Immature natural killer cell (primary cell): ENCODE measurements around the gene HOXA9. TPM values are rescaled to one million over a fixed set of nuclear protein-coding genes. Genes with fewer than 3 reads are reported as not detected.

ENCODE experiments used
- DNase-seq, 3 donors: peaks; one replicate each; pipeline ENCODE4 v3.0.0; 2022; ENCODE audit warnings: mixed read lengths in 1 of 3
- H3K27ac Mint-ChIP-seq, 6 donors: one replicate each; pipeline ENCODE4 v1.8.0; 2020; ENCODE audit warnings: mixed read lengths in 6 of 6, mild to moderate bottlenecking in 5 of 6, inconsistent platforms in 4 of 6, moderate library complexity in 3 of 6
- H3K27me3 Mint-ChIP-seq, 3 donors: one replicate each; pipeline ENCODE4 v1.8.0; 2020 to 2021; ENCODE audit warnings: low read depth in 3 of 3, mild to moderate bottlenecking in 3 of 3, mixed read lengths in 3 of 3, moderate library complexity in 3 of 3, inconsistent platforms in 1 of 3
- H3K36me3 Mint-ChIP-seq, 3 donors: one replicate each; pipeline ENCODE4 v1.8.0; 2020; ENCODE audit warnings: mixed read lengths in 3 of 3, inconsistent platforms in 2 of 3, mild to moderate bottlenecking in 2 of 3
- H3K4me1 Mint-ChIP-seq, 2 donors: one replicate each; pipeline ENCODE4 v1.8.0; 2020; ENCODE audit warnings: inconsistent platforms in 2 of 2, mild to moderate bottlenecking in 2 of 2, mixed read lengths in 2 of 2, moderate library complexity in 1 of 2
- H3K4me3 Mint-ChIP-seq, 5 donors: one replicate each; pipeline ENCODE4 v1.8.0; 2020; ENCODE audit warnings: mild to moderate bottlenecking in 5 of 5, mixed read lengths in 5 of 5, inconsistent platforms in 3 of 5, moderate library complexity in 3 of 5
- H3K9me3 Mint-ChIP-seq, 6 donors: one replicate each; pipeline ENCODE4 v1.8.0; 2020; ENCODE audit warnings: mild to moderate bottlenecking in 6 of 6, mixed read lengths in 6 of 6, inconsistent platforms in 4 of 6, moderate library complexity in 3 of 6
- polyA plus RNA-seq, 3 donors: library from polyadenylated mRNA; unstranded; fragments of 300-500 nt; fragmentation: Illumina TruSeq; gene quantifications; one replicate each; pipeline ENCODE4 v1.2.3, GENCODE V29; 2021

HOXA9 gene
- polyA plus RNA-seq, 3 donors from 2014 or later = 1.6 to 3.1 (median 1.8) TPM

DNA sequence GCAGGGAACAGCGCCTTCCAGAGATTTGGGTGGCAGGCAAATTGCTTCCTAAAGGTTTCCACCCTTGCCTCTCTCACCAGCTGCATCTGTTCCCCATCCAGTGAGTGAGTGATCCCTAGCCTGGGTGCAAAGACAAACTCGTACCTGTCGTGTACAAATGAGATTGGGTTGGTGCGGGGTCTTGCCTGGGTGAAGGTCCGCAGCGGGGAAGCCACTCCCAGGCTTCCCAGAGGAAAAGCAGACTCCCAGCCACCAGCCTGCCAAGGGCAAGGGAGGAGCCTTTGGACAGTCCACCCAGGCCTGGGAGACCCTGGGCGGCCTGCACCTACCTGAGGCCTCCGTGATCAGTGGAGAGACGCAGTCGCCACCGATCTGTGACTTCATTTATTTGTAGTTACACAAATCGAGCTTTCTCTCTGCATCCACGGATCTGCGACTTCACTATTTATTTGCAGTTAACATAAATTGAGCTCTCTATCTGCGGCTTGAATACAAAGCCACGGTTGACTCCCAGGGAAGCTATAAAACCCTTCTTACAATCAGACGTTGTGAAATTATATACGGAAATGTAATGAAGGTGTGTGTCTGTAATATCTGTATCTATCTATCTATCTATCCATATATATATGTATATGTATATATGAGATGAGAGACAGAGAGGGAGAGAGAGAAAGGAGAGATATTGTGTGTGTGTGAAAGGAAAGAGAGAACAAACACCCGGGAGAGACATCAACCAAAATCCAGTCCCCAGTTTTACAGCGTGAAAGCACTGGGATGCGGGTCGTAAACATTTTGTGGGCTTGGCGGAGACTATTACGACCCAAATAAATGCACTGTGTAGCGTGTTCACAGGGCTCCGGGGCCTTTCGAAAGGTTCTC lies 5.8 kb downstream of the HOXA9 start:
- DNase-seq = no peak
- Mint-ChIP-seq H3K4me1 (peaks cover 32 to 61% of the 10 kb centered on the region in 2 donors), H3K9me3 (peaks cover 0 to 5% (median 0%) of the 10 kb centered on the region in 6 donors), H3K36me3 (no peaks in the 10 kb centered on the region), H3K27me3 (peaks cover 56 to 78% (median 67%) of the 10 kb centered on the region in 3 donors), H3K4me3 (peak overlapping the region; percentile 74 to 82 (median 81)), H3K27ac (no peak overlapping the region)

DNA sequence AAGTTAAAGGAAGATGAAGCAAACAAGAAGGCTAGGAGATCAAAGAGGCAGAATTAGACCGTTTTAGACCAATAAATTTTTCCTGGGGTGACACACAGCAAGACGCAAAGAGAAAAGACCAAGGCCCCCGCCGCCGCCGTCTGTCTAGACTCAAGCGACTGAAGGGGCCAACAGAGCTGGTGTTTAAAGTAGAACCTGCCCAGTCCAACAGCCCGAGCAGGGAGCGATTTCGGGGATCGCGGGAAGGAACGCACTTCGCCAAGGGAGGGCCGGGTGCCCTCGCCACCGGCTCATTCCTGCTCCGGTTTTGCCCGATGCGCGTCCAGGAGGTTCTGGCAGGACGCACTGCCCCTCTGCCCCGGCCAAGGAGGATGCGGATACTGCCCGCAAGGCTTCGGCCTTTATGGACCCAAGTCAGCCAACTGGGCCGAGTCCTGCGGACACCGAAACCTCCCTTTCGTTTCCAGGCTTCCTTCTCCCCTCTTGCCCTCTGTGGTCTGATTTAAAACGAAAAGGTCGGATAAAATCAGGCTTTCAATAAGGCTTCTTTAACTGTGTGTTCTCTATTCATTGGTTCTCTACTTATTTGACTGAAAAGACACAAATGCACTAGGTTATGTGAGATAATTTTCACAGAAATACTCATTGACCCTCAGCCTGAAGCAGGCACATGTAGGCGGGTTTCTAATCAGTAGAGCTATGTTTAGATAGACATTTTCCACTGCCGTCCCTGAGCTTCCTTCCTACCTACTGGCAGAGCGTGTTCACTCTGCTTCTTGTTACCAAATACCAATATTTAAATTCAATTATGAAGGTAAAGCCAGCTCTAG lies 6.7 kb downstream of the HOXA9 start:
- Mint-ChIP-seq H3K27me3 (peaks cover 50 to 78% (median 71%) of the 10 kb centered on the region in 3 donors), H3K4me1 (peaks cover 32 to 61% of the 10 kb centered on the region in 2 donors), H3K36me3 (no peaks in the 10 kb centered on the region), H3K9me3 (peaks cover 0 to 5% (median 0%) of the 10 kb centered on the region in 6 donors), H3K4me3 (peak overlapping the region in 4 of 5 donors; percentile 4 to 54 (median 8)), H3K27ac (peak overlapping the region in 1 of 6 donors; percentile 42)
- DNase-seq = no peak

DNA sequence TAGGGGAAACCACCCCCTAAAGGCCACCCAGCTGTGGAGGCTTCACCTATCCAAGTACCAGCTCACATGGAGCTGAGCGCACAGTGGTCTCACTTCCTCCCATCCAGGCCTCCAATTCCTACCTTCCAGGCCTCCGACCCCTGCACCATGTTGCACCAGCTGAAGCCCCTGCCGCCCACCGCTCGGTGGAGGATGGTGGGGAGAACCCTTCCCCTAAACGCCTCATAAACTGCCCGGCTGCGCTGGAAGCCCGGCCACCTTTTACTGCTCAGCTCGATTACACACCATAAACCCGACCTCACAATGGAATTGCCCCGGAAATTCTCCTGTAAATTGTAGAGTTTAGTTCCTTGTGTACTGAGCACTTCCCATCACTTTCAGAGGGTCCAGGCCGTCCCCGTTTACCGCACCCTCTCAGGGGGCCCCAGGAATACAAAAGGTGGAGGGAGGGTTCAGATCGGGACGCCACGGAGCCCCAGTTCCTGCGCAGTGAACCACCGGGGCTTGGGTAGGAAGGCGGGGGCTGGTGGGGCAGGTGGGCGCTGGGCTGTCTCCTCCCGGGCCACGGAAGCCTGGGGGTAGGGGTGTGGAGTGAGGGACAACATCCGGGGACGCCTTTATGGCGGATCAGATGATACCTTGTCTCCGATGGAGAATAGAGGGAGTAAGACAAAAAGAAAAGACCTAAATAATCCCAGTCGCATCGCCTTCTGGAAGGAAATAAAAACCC lies 7.5 kb downstream of the HOXA9 start:
- H3K4me1 Mint-ChIP-seq = peaks cover 32 to 57% of the 10 kb centered on the region in 2 donors
- DNase-seq = no peak

DNA sequence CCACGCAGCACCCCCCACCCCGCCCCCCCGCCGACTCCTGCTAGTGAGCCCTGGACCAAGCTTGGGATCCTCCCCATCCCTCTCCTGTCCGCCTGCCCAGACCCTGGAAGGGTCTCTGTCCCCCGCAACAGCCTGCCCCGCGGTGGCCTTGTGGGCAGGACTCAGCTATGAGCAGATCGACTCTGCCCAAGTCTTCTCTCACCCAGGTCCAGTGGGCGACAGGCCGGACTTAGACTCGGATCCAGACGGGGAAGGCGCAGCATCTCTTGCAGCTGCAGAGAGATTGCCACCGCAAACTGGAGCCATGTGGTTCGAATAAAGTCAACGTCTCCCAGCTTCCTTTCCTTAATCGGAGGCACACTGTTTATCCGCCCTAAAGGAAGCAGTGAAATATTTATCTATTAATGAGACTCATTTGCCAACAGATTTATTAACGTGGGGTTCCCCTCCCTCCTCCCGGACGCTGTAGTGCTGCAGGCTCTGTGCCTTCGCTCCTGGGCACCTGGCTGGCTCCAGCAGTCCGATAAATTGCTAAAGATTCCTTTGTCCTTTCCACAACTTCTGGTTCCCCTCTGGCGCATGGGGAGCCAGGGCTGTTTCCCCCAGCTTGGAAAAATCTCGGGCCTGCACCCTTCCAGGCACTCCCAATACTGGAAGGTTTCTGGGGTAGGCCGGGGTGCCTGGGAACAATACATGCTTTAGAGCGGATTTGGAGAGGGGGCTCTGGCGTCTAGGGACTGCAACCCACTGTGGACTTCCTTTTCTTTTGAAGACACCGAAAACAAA lies 8.2 kb downstream of the HOXA9 start:
- H3K36me3 Mint-ChIP-seq = no peaks in the 10 kb centered on the region
- no peak for DNase-seq
- peaks cover 57 to 75% (median 73%) of the 10 kb centered on the region in 3 donors for H3K27me3 Mint-ChIP-seq
- H3K4me1 Mint-ChIP-seq = peaks cover 37 to 59% of the 10 kb centered on the region in 2 donors
- no peak overlapping the region for H3K27ac Mint-ChIP-seq
- H3K4me3 Mint-ChIP-seq = peak overlapping the region in 4 of 5 donors; percentile 14 to 44 (median 40)
- H3K9me3 Mint-ChIP-seq = peaks cover 0 to 3% (median 0%) of the 10 kb centered on the region in 6 donors

More for the DNA sequence above, 7.5 kb downstream of the HOXA9 start:
- Mint-ChIP-seq H3K4me3 (peak overlapping the region in 4 of 5 donors; percentile 4 to 54 (median 19)), H3K9me3 (peaks cover 0 to 3% (median 0%) of the 10 kb centered on the region in 6 donors), H3K36me3 (no peaks in the 10 kb centered on the region), H3K27ac (no peak overlapping the region), H3K27me3 (peaks cover 54 to 74% (median 74%) of the 10 kb centered on the region in 3 donors)

DNA sequence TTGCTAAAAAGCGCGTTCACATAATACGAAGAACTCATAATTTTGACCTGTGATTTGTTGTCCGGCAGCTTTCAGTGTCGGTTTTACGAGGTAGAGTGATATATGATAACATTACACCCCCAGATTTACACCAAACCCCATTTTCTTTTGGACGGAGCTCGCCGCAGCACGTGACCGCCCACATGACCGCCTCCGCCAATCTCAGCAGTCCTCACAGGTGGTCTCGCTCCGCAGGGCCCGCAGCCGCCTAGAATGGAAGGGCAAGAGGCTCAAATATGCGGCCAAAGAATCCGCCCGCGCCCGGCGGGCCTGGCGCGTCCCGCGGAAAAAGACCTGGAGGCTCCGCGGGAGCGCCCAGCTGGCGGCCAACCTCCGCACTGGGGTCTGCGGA lies 8.8 kb downstream of the HOXA9 start, which contains the start of gene HOXA7:
Gene HOXA7 (minus strand): TSS at position 168 of the 391 bp plus-strand sequence. CDS start 130 bp downstream, at position 38.
- Mint-ChIP-seq H3K4me1 (peaks cover 43 to 65% of the 10 kb centered on the region in 2 donors), H3K27me3 (peaks cover 57 to 79% (median 79%) of the 10 kb centered on the region in 3 donors), H3K4me3 (peak within 1 kb of the TSS; percentile 72 to 85 (median 77)), H3K36me3 (no peaks in the 10 kb centered on the region), H3K9me3 (peaks cover 0 to 3% (median 0%) of the 10 kb centered on the region in 6 donors), H3K27ac (peak within 1 kb of the TSS in 5 of 6 donors; percentile 4 to 72 (median 57))
- peak; percentile 37 to 49 (median 39) for DNase-seq

DNA sequence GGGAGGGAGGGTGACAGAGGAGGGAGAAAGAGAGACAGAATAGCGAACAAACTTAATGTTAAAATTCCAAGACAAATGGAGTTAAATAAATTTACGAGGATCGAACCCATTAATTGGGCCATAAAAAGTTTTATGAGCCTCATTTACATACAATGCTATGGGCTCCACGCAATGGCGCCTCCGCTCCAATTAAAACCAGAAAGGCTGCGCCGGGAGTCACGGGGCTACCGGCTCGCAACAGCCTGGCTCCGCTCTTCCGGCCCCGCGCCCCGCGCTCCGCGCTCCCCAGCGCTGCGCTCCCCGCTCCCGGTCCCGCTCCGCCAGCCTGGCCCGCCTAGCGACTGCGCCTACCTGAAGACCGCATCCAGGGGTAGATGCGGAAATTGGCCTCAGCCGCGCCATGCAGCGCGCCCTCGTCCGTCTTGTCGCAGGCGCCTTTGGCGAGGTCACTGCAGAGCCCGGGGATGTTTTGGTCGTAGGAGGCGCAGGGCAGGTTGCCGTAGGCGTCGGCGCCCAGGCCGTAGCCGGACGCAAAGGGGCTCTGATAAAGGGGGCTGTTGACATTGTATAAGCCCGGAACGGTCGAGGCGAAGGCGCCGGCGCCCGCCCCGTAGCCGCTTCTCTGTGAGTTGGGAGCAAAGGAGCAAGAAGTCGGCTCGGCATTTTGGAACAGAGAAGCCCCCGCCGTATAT lies 9.4 kb downstream of the HOXA9 start:
- H3K9me3 Mint-ChIP-seq = peaks cover 0 to 3% (median 0%) of the 10 kb centered on the region in 6 donors
- no peaks in the 10 kb centered on the region for H3K36me3 Mint-ChIP-seq
- DNase-seq = peak; percentile 28 to 49 (median 40)
- H3K27me3 Mint-ChIP-seq = peaks cover 59 to 82% (median 81%) of the 10 kb centered on the region in 3 donors
- peaks cover 45 to 67% of the 10 kb centered on the region in 2 donors for H3K4me1 Mint-ChIP-seq
- H3K27ac Mint-ChIP-seq = peak overlapping the region in 5 of 6 donors; percentile 4 to 72 (median 50)
- peak overlapping the region; percentile 72 to 85 (median 77) for H3K4me3 Mint-ChIP-seq

DNA sequence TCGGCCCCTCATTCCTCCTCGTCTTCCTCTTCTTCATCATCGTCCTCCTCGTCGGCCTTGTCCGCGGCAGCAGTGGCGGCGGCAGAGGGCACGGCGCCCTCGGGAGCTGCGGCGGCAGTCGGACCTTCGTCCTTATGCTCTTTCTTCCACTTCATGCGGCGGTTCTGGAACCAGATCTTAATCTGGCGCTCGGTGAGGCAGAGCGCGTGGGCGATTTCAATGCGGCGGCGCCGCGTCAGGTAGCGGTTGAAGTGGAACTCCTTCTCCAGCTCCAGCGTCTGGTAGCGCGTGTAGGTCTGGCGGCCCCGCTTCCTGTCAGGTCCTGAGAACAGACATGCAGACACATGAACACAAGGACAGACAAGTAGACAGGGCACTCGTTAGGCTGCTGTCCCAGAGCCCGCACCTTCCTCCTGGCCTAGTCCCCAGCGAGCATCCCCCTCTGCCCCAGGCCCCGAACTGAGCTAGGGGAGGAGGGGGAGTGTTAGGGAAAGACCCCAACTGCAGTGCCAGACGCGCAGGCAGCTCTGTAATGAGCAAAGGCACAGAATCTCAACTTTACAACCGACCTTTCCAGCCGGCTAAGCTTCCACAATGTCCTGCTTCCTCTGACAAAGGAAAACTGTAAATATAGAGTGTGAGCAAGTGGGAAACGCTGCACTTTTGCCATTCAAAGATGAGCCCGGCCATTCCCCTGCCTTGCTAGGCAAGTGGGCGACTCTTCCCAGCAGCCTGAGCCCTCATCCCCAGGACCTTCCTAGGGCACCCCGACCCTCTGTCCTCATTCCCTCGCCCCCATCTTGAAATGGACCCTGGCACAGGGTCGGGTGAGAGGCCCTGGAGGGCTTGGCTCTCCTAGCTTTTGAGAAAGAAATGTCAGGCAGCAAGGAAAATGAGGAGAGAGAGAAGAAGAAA lies 10.2 kb downstream of the HOXA9 start:
- Mint-ChIP-seq H3K36me3 (no peaks in the 10 kb centered on the region), H3K4me3 (peak overlapping the region; percentile 55 to 85 (median 76)), H3K9me3 (peaks cover 0 to 3% (median 0%) of the 10 kb centered on the region in 6 donors), H3K27ac (peak overlapping the region; percentile 38 to 77 (median 65)), H3K4me1 (peaks cover 49 to 72% of the 10 kb centered on the region in 2 donors), H3K27me3 (peaks cover 58 to 84% (median 81%) of the 10 kb centered on the region in 3 donors)
- DNase-seq = peak in 2 of 3 donors; percentile 23 to 51

DNA sequence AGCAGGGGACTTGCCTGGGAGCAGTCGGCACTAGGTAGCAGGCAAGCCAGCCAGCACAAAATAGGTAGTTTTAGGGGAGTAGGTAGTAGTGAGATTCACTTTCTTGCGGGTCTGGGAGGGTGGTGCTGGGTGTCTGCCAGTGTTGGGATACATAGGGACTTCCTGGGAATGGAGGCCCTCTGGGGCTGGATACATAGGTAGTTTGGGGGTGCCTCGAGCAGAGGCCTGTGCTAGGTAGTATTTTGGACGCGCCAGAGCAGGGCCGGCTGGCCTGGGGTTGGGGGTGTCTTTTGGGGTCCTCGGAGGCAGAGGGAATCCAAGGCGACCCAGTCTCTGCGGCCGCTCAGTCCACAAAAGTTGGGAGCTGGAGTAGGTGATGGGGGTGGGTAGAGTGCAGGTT lies 11.0 kb downstream of the HOXA9 start:
- DNase-seq = no peak
- Mint-ChIP-seq H3K36me3 (no peaks in the 10 kb centered on the region), H3K27ac (peak overlapping the region in 1 of 6 donors; percentile 65), H3K9me3 (peaks cover 0 to 3% (median 0%) of the 10 kb centered on the region in 6 donors), H3K27me3 (peaks cover 58 to 81% (median 76%) of the 10 kb centered on the region in 3 donors), H3K4me3 (peak overlapping the region in 4 of 5 donors; percentile 55 to 76 (median 74)), H3K4me1 (peaks cover 46 to 72% of the 10 kb centered on the region in 2 donors)

DNA sequence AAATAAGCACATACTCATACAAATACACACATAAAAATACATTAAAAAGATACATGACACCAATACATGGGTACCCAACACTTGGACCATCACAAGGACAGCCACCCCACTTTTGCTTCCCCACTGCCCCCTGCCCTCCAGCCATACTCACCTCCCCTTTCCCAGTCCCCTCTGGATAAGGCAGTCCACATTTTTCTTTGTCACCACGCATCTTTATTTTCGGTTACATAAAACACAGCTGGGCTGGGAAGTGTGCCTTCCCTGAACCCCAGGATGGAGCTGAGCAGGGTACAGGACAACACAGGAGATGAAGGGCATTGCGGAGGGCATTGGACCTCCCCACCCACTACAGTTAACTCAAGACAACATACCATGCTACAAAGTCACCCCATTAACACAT lies 11.8 kb downstream of the HOXA9 start:
- H3K36me3 Mint-ChIP-seq = no peaks in the 10 kb centered on the region
- peaks cover 46 to 67% of the 10 kb centered on the region in 2 donors for H3K4me1 Mint-ChIP-seq
- H3K27ac Mint-ChIP-seq = no peak overlapping the region
- H3K9me3 Mint-ChIP-seq = peaks cover 0 to 3% (median 0%) of the 10 kb centered on the region in 6 donors
- H3K27me3 Mint-ChIP-seq = peaks cover 55 to 76% (median 74%) of the 10 kb centered on the region in 3 donors
- H3K4me3 Mint-ChIP-seq = peak overlapping the region in 3 of 5 donors; percentile 14 to 35 (median 33)
- no peak for DNase-seq

DNA sequence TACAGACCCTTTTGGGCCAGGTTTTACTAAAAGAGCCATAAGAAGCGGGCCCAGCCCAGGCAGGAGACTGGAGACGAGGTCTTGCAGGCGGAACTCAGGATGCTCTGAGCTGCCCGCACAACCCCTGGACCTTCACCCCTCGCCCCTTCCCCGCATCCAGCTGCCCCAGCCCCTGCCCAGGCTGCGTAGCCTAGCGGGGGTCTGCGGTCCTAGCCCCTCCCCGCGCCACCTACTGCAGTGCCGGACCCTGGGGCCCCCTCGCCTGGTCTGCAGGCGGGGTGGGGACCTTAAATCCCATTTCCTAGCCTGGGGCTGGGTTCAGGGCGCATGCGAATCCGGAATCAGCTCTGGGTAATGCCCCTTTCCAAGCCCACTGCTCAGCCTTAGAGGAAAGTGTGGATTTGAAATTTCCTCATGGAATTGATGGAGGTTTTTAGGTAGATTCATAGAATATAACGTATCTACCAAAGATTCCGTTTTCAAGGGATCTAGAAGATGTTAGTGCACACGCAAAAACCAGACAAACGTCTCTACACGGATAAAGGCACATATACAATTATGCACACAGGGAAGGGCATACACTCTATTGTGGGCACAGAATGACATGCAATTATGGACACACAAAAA lies 12.4 kb downstream of the HOXA9 start:
- no peak for DNase-seq
- H3K27ac Mint-ChIP-seq = no peak overlapping the region
- H3K27me3 Mint-ChIP-seq = peaks cover 52 to 76% (median 75%) of the 10 kb centered on the region in 3 donors
- peaks cover 49 to 70% of the 10 kb centered on the region in 2 donors for H3K4me1 Mint-ChIP-seq
- no peaks in the 10 kb centered on the region for H3K36me3 Mint-ChIP-seq
- H3K9me3 Mint-ChIP-seq = peaks cover 0 to 2% (median 0%) of the 10 kb centered on the region in 6 donors
- peak overlapping the region in 4 of 5 donors; percentile 43 to 89 (median 86) for H3K4me3 Mint-ChIP-seq
